Measurements from ENCODE around the gene COL13A1. TPM values are rescaled to one million over a fixed set of nuclear protein-coding genes. Genes with fewer than 3 reads are reported as not detected.

COL13A1 gene
- total and polyA plus RNA-seq, 4 donors, result 3.5 to 32.8 (median 11.5) TPM

DNA sequence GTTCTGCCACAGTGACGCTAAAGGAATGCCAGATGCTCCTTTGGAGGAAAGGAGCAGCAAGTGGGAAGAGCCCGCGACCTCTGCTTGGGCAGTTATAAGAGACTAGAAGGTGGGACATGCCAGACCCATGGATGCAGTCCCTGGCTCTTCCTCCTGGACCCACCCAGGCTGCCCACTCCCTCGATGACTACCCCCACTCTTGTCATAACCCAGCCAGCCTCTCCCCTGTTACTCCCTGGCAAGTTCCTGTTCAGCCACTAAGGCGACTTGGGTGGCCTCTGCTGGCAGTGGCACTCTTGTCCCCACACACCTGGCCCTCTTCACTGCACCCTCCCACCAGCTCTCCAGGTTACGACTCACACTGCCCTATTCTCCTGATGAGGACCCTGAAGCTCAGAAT is 33.5 kb downstream of the COL13A1 start:
- intact Hi-C loops (cut with DNase I), result no loop called here
- DNase-seq, result no peak

DNA sequence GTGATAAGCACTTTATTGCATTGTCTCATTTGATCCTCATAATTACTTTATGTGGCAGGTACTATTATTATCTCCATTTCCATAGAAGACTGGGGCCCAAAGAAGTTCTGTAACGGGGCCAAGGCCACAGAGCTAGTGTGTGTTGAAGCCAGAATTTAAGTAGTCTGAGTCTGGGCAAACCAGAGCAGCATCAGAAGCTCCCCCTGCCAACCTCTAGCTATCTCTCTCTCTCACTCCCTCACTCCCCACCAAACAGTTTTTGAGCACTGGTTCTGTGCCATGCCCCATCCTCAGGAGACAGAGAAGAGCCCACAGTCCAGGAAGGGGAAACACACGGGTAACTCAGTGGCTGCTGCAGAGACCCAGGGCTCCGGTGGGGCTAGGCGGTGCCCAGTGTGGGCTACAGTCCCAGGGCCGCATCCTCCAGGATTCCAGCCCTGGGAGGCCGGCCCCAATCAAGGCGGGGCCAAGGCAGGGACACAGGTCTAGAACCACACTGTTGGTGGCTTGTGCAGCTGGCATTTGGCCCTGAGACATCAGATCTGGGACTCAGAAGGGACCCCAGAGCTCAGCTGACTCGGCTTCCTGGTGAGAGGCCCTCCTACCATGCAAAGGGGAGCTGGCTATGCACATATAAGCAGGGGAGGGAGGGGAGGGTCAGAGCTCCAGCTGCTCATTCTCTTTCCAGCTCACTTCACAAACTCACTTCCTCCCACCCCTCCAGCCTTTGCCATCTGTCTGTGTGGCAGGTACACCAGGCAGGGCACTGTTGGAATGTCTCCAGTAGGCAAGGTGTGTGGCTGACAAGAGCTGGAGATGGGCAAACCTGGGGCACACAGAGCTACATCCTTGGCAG is 34.4 kb downstream of the COL13A1 start:
- DNase-seq, result no peak
- no peaks in the 10 kb centered on the region for H3K4me1 ChIP-seq (ENCODE audit: control insufficient read depth in 1 of 2, insufficient read depth in 2 of 2, low read length in 2 of 2)
- ATAC-seq (ENCODE audit: low FRiP score), result no peak
- no peak overlapping the region for H3K4me3 ChIP-seq (ENCODE audit: low read length in 2 of 2)
- intact Hi-C loops (cut with DNase I), result no loop called here
- no peaks in the 10 kb centered on the region for H3K36me3 ChIP-seq (ENCODE audit: control insufficient read depth in 1 of 2, insufficient read depth in 2 of 2, low read length in 1 of 2)
- no peaks in the 10 kb centered on the region for H3K27me3 ChIP-seq (ENCODE audit: control insufficient read depth in 1 of 2, insufficient read depth in 2 of 2, low read length in 1 of 2)
- no peak overlapping the region for H3K27ac ChIP-seq (ENCODE audit: low read depth in 1 of 2, low read length in 2 of 2)
- H3K9me3 ChIP-seq (ENCODE audit: control insufficient read depth, low read length), result no peaks in the 10 kb centered on the region
- WGBS, 2 donors, result 80 to 87% methylated on average over 8 of the region's 8 CpGs

More for the DNA sequence above, 33.5 kb downstream of the COL13A1 start:
- no peak overlapping the region for H3K27ac ChIP-seq (ENCODE audit: low read depth in 1 of 2, low read length in 2 of 2)
- H3K27me3 ChIP-seq (ENCODE audit: control insufficient read depth in 1 of 2, insufficient read depth in 2 of 2, low read length in 1 of 2), result no peaks in the 10 kb centered on the region
- no peak for ATAC-seq (ENCODE audit: low FRiP score)
- no peaks in the 10 kb centered on the region for H3K36me3 ChIP-seq (ENCODE audit: control insufficient read depth in 1 of 2, insufficient read depth in 2 of 2, low read length in 1 of 2)
- H3K9me3 ChIP-seq (ENCODE audit: control insufficient read depth, low read length), result no peaks in the 10 kb centered on the region
- WGBS, 2 donors, result 91 to 97% methylated on average over 6 of the region's 6 CpGs
- H3K4me1 ChIP-seq (ENCODE audit: control insufficient read depth in 1 of 2, insufficient read depth in 2 of 2, low read length in 2 of 2), result no peaks in the 10 kb centered on the region
- no peak overlapping the region for H3K4me3 ChIP-seq (ENCODE audit: low read length in 2 of 2)

DNA sequence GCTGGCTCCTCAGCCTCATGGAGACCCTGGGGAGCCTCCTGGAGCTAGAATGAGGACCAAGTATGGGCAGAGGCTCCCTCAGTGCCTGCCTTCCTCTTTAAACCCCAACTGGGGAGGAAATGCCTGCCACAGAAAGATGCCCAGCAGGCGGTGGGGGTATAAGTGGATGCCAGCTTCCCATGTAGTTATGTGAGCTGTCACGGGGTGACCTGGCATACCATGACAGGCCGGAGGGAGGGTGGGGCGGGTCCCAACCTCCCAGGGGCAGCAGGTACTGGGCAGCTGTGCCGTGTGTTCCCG is 35.0 kb downstream of the COL13A1 start:
- no peaks in the 10 kb centered on the region for H3K36me3 ChIP-seq (ENCODE audit: control insufficient read depth in 1 of 2, insufficient read depth in 2 of 2, low read length in 1 of 2)
- H3K4me3 ChIP-seq (ENCODE audit: low read length in 2 of 2), result no peak overlapping the region
- no peaks in the 10 kb centered on the region for H3K4me1 ChIP-seq (ENCODE audit: control insufficient read depth in 1 of 2, insufficient read depth in 2 of 2, low read length in 2 of 2)
- DNase-seq, result no peak
- H3K27me3 ChIP-seq (ENCODE audit: control insufficient read depth in 1 of 2, insufficient read depth in 2 of 2, low read length in 1 of 2), result no peaks in the 10 kb centered on the region
- intact Hi-C loops (cut with DNase I), result no loop called here
- no peaks in the 10 kb centered on the region for H3K9me3 ChIP-seq (ENCODE audit: control insufficient read depth, low read length)
- no peak overlapping the region for H3K27ac ChIP-seq (ENCODE audit: low read depth in 1 of 2, low read length in 2 of 2)
- 88 to 93% methylated on average over 4 to 6 of the region's 6 CpGs for WGBS, 2 donors
- ATAC-seq (ENCODE audit: low FRiP score), result no peak

DNA sequence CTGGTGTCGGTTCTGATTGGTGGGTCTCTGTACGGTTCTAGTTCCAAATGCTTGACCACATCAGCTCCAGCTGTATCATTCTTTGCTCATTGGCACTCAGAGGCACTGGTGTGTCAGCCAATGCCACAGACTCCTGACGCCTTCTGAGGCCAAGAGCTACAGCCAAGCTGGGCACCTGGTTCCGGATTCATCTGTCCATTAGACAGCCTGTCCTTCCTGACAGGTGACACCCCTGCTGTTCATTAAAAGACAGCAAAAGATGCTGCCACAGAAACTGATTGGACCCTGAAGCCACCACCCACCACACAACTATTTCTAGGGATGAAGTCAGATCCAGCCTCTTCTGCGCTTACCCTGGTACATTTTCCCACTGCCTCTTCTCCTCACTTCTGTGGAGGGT is 35.6 kb downstream of the COL13A1 start:
- no peak overlapping the region for H3K27ac ChIP-seq (ENCODE audit: low read depth in 1 of 2, low read length in 2 of 2)
- no peak overlapping the region for H3K4me3 ChIP-seq (ENCODE audit: low read length in 2 of 2)
- DNase-seq (no peak), ATAC-seq (ENCODE audit: low FRiP score) (no peak)
- H3K27me3 ChIP-seq (ENCODE audit: control insufficient read depth in 1 of 2, insufficient read depth in 2 of 2, low read length in 1 of 2), result no peaks in the 10 kb centered on the region
- H3K4me1 ChIP-seq (ENCODE audit: control insufficient read depth in 1 of 2, insufficient read depth in 2 of 2, low read length in 2 of 2), result no peaks in the 10 kb centered on the region
- H3K9me3 ChIP-seq (ENCODE audit: control insufficient read depth, low read length), result no peaks in the 10 kb centered on the region
- H3K36me3 ChIP-seq (ENCODE audit: control insufficient read depth in 1 of 2, insufficient read depth in 2 of 2, low read length in 1 of 2), result no peaks in the 10 kb centered on the region
- intact Hi-C loops (cut with DNase I), result no loop called here
- WGBS, 2 donors, result 72 to 84% methylated on average over 5 of the region's 5 CpGs

DNA sequence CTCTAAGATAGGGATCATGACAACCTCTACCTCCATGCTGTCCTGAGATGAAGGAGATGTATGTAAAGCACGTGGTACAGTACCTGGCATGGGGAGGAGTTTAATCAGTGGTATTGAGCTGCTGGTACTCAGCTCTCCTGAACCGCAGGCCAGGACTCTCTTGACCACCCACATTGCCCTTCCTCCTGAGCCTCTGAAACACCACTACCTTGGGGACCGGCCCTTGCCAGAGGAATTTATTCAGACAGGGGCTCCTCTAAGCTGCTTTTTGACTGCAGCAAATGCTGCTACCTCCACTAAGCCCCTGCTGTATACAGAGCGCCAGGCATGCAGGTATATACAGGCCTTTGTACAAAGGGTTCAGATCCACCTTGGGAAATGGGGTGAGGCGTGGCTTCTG is 36.7 kb downstream of the COL13A1 start:
- Histone ChIP-seq H3K36me3 (ENCODE audit: control insufficient read depth in 1 of 2, insufficient read depth in 2 of 2, low read length in 1 of 2) (no peaks in the 10 kb centered on the region), H3K4me3 (ENCODE audit: low read length in 2 of 2) (no peak overlapping the region), H3K9me3 (ENCODE audit: control insufficient read depth, low read length) (no peaks in the 10 kb centered on the region), H3K27ac (ENCODE audit: low read depth in 1 of 2, low read length in 2 of 2) (no peak overlapping the region), H3K4me1 (ENCODE audit: control insufficient read depth in 1 of 2, insufficient read depth in 2 of 2, low read length in 2 of 2) (no peaks in the 10 kb centered on the region), H3K27me3 (ENCODE audit: control insufficient read depth in 1 of 2, insufficient read depth in 2 of 2, low read length in 1 of 2) (no peaks in the 10 kb centered on the region)
- 95 to 97% methylated on average over 5 of the region's 5 CpGs for WGBS, 2 donors
- intact Hi-C loops (cut with DNase I), result no loop called here
- no peak for DNase-seq
- ATAC-seq (ENCODE audit: low FRiP score), result no peak

DNA sequence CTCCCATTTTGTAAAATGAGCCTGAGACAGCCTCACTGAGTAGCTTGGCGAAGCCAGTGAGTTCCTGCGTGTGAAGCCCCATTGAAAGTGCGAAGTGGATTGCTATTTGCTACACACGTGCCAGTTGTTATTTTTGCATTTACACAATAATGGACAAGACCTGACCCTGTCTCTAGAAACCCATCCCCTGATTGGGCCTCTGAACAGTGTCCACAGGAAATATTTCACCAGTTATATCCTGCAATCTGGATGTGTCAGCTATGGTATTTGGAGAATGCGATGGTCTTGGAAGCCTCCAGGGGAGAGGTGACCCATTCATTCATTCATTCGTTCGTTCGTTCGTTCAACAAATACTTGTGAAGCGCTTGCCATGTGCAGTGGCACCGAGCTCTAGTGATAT is 37.1 kb downstream of the COL13A1 start:
- no peaks in the 10 kb centered on the region for H3K27me3 ChIP-seq (ENCODE audit: control insufficient read depth in 1 of 2, insufficient read depth in 2 of 2, low read length in 1 of 2)
- DNase-seq (no peak), ATAC-seq (ENCODE audit: low FRiP score) (no peak)
- WGBS, 2 donors, result 81 to 91% methylated on average over 11 of the region's 11 CpGs
- intact Hi-C loops (cut with DNase I), result no loop called here
- H3K36me3 ChIP-seq (ENCODE audit: control insufficient read depth in 1 of 2, insufficient read depth in 2 of 2, low read length in 1 of 2), result no peaks in the 10 kb centered on the region
- no peaks in the 10 kb centered on the region for H3K9me3 ChIP-seq (ENCODE audit: control insufficient read depth, low read length)
- H3K27ac ChIP-seq (ENCODE audit: low read depth in 1 of 2, low read length in 2 of 2), result no peak overlapping the region
- no peak overlapping the region for H3K4me3 ChIP-seq (ENCODE audit: low read length in 2 of 2)
- H3K4me1 ChIP-seq (ENCODE audit: control insufficient read depth in 1 of 2, insufficient read depth in 2 of 2, low read length in 2 of 2), result no peaks in the 10 kb centered on the region

DNA sequence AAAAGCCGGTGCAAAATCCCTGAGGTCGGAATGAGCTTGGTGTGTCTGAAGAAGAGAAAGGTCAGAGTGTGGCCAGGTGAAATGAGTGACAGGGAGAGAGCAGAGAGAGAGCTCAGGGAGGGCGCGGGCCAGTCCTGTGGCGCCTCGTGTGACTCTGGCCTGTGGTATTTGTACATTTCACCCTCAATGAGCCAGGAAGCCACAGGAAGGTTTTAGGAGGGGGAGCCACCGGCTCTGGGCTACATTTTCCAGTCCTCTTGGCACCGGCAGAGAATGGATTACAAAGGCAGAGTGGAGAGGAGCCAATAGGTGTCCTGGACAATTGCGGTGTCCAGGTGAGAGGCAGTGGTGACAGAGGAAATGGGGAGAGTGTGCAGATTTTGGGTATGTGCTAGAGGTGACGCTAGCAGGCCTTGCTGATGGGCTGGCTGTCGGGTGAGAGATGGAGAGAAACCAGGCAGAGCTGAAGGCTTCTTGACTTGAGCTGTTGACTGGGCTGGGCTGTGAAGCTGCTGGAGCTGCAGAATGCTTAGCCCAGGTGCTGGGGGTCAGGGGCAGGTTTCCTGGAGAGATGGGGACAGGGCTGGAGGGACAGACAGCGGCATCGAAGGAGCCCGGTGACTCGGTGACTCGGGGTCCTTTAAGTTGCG is 38.1 kb downstream of the COL13A1 start:
- ATAC-seq (ENCODE audit: low FRiP score) (no peak), DNase-seq (peak in 1 of 2 donors; percentile 6)
- intact Hi-C loops (cut with DNase I), result no loop called here
- Histone ChIP-seq H3K4me3 (ENCODE audit: low read length in 2 of 2) (no peak overlapping the region), H3K36me3 (ENCODE audit: control insufficient read depth in 1 of 2, insufficient read depth in 2 of 2, low read length in 1 of 2) (no peaks in the 10 kb centered on the region), H3K4me1 (ENCODE audit: control insufficient read depth in 1 of 2, insufficient read depth in 2 of 2, low read length in 2 of 2) (no peaks in the 10 kb centered on the region), H3K9me3 (ENCODE audit: control insufficient read depth, low read length) (no peaks in the 10 kb centered on the region), H3K27ac (ENCODE audit: low read depth in 1 of 2, low read length in 2 of 2) (no peak overlapping the region), H3K27me3 (ENCODE audit: control insufficient read depth in 1 of 2, insufficient read depth in 2 of 2, low read length in 1 of 2) (no peaks in the 10 kb centered on the region)
- 81 to 83% methylated on average over 17 of the region's 17 CpGs for WGBS, 2 donors

DNA sequence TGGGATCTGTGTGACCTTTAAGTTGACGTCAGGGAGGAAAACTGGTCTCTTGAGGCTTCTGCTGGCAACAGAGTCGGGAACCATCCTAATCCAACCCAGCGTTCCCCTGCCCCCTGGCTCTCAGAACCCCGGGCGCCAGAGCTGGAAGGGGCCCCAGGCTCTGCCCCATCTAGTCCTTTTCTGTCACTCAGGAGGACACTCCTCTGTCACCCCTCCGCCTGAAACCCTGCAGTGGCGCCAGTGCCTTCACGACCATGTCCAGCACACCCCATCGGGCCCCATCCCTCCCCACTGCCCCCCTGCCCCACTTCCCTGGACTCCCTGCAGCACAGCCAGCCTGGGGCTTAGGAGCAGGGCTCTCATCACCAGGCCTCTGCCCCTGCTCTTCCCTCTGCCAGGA is 39.1 kb downstream of the COL13A1 start:
- no peaks in the 10 kb centered on the region for H3K4me1 ChIP-seq (ENCODE audit: control insufficient read depth in 1 of 2, insufficient read depth in 2 of 2, low read length in 2 of 2)
- H3K27ac ChIP-seq (ENCODE audit: low read depth in 1 of 2, low read length in 2 of 2), result no peak overlapping the region
- WGBS, 2 donors, result 86 to 87% methylated on average over 5 to 9 of the region's 9 CpGs
- no peak overlapping the region for H3K4me3 ChIP-seq (ENCODE audit: low read length in 2 of 2)
- no peaks in the 10 kb centered on the region for H3K36me3 ChIP-seq (ENCODE audit: control insufficient read depth in 1 of 2, insufficient read depth in 2 of 2, low read length in 1 of 2)
- intact Hi-C loops (cut with DNase I), result no loop called here
- no peaks in the 10 kb centered on the region for H3K27me3 ChIP-seq (ENCODE audit: control insufficient read depth in 1 of 2, insufficient read depth in 2 of 2, low read length in 1 of 2)
- ATAC-seq (ENCODE audit: low FRiP score) (no peak), DNase-seq (peak in 1 of 2 donors; percentile 12)
- no peaks in the 10 kb centered on the region for H3K9me3 ChIP-seq (ENCODE audit: control insufficient read depth, low read length)

DNA sequence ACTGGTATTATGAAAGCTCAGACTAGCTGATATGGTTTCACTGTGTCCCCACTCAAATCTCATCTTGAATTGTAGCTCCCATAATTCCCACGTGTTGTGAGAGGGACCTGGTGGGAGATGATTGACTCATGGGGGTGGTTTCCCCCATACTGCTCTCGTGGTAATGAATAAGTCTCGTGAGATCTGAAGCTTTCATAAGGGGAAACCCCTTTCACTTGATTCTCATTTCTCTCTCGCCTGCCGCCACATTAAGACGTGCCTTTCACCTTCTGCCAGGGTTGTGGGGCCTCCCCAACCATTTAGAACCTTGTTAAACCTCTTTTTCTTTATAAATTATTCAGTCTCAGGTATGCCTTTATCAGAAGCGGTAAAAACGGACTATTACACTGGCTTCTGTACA is 40.3 kb downstream of the COL13A1 start:
- 91 to 93% methylated on average over 8 of the region's 8 CpGs for WGBS, 2 donors
- DNase-seq, result no peak
- Histone ChIP-seq H3K4me1 (ENCODE audit: control insufficient read depth in 1 of 2, insufficient read depth in 2 of 2, low read length in 2 of 2) (no peaks in the 10 kb centered on the region), H3K36me3 (ENCODE audit: control insufficient read depth in 1 of 2, insufficient read depth in 2 of 2, low read length in 1 of 2) (no peaks in the 10 kb centered on the region), H3K27me3 (ENCODE audit: control insufficient read depth in 1 of 2, insufficient read depth in 2 of 2, low read length in 1 of 2) (no peaks in the 10 kb centered on the region), H3K9me3 (ENCODE audit: control insufficient read depth, low read length) (no peaks in the 10 kb centered on the region), H3K27ac (ENCODE audit: low read depth in 1 of 2, low read length in 2 of 2) (no peak overlapping the region), H3K4me3 (ENCODE audit: low read length in 2 of 2) (no peak overlapping the region)
- intact Hi-C loops (cut with DNase I), result no loop called here
- no peak for ATAC-seq (ENCODE audit: low FRiP score)
